Measurements from ENCODE around the gene ITPKB. TPM values are rescaled to one million over a fixed set of nuclear protein-coding genes. Genes with fewer than 3 reads are reported as not detected.
"Not testable (repeated sequence)": the region's sequence is repeated elsewhere in the genome, so short reads cannot be mapped to it uniquely, and the experiment has no call there.

ITPKB gene
- total RNA-seq, 2 experiments from 2014 or later, result 40.3 to 40.9 TPM

- no peak for DNase-seq
- Mint-ChIP-seq H3K36me3 (ENCODE audit: low read depth) (no peaks in the 10 kb centered on the region), H3K27ac (no peak overlapping the region), H3K4me1 (ENCODE audit: low read depth) (no peaks in the 10 kb centered on the region), H3K4me3 (no peak overlapping the region), H3K27me3 (ENCODE audit: low read depth) (no peaks in the 10 kb centered on the region), H3K9me3 (no peaks in the 10 kb centered on the region)
- intact Hi-C loops (cut with micrococcal nuclease), result no loop called here
- CTCF ChIA-PET, result no interaction called here
These were observed 122.0 kb downstream of the ITPKB start for GRCh38 chr1:226617109-226617508.

- DNase-seq, result no peak
- CTCF ChIA-PET, result no interaction called here
- intact Hi-C loops (cut with micrococcal nuclease), result no loop called here
- H3K4me3 Mint-ChIP-seq, result no peak overlapping the region
- H3K36me3 Mint-ChIP-seq (ENCODE audit: low read depth), result no peaks in the 10 kb centered on the region
- H3K4me1 Mint-ChIP-seq (ENCODE audit: low read depth), result no peaks in the 10 kb centered on the region
- H3K9me3 Mint-ChIP-seq, result no peaks in the 10 kb centered on the region
- no peaks in the 10 kb centered on the region for H3K27me3 Mint-ChIP-seq (ENCODE audit: low read depth)
- no peak overlapping the region for H3K27ac Mint-ChIP-seq
These were observed 122.4 kb downstream of the ITPKB start for GRCh38 chr1:226616636-226617035.

GRCh38 chr1:226615876-226616275 is 123.2 kb downstream of the ITPKB start:
- no peak overlapping the region for H3K4me3 Mint-ChIP-seq
- CTCF ChIA-PET, result no interaction called here
- no peaks in the 10 kb centered on the region for H3K9me3 Mint-ChIP-seq
- H3K27me3 Mint-ChIP-seq (ENCODE audit: low read depth), result no peaks in the 10 kb centered on the region
- no peaks in the 10 kb centered on the region for H3K4me1 Mint-ChIP-seq (ENCODE audit: low read depth)
- intact Hi-C loops (cut with micrococcal nuclease), result no loop called here
- no peak overlapping the region for H3K27ac Mint-ChIP-seq
- no peak for DNase-seq
- no peaks in the 10 kb centered on the region for H3K36me3 Mint-ChIP-seq (ENCODE audit: low read depth)

GRCh38 chr1:226611980-226612379 is 127.1 kb downstream of the ITPKB start:
- CTCF ChIA-PET; intact Hi-C loops (cut with micrococcal nuclease); H3K27me3 Mint-ChIP-seq (ENCODE audit: low read depth); H3K9me3 Mint-ChIP-seq; H3K27ac Mint-ChIP-seq; H3K4me3 Mint-ChIP-seq; H3K4me1 Mint-ChIP-seq (ENCODE audit: low read depth); H3K36me3 Mint-ChIP-seq (ENCODE audit: low read depth); DNase-seq: not testable (repeated sequence)

- H3K27ac Mint-ChIP-seq, result no peak overlapping the region
- H3K4me3 Mint-ChIP-seq, result no peak overlapping the region
- no peaks in the 10 kb centered on the region for H3K36me3 Mint-ChIP-seq (ENCODE audit: low read depth)
- no peak for DNase-seq
- CTCF ChIA-PET, result no interaction called here
- no peaks in the 10 kb centered on the region for H3K9me3 Mint-ChIP-seq
- intact Hi-C loops (cut with micrococcal nuclease), result no loop called here
- H3K27me3 Mint-ChIP-seq (ENCODE audit: low read depth), result no peaks in the 10 kb centered on the region
- no peaks in the 10 kb centered on the region for H3K4me1 Mint-ChIP-seq (ENCODE audit: low read depth)
These were observed 127.8 kb downstream of the ITPKB start for GRCh38 chr1:226611301-226611700.

GRCh38 chr1:226610671-226611070 is 128.4 kb downstream of the ITPKB start:
- Mint-ChIP-seq H3K27me3 (ENCODE audit: low read depth) (no peaks in the 10 kb centered on the region), H3K9me3 (no peaks in the 10 kb centered on the region), H3K4me1 (ENCODE audit: low read depth) (no peaks in the 10 kb centered on the region), H3K27ac (no peak overlapping the region), H3K36me3 (ENCODE audit: low read depth) (no peaks in the 10 kb centered on the region), H3K4me3 (no peak overlapping the region)
- CTCF ChIA-PET, result no interaction called here
- DNase-seq, result no peak
- intact Hi-C loops (cut with micrococcal nuclease), result no loop called here

GRCh38 chr1:226609836-226610455 is 129.1 kb downstream of the ITPKB start:
- H3K4me1 Mint-ChIP-seq (ENCODE audit: low read depth), result no peaks in the 10 kb centered on the region
- H3K9me3 Mint-ChIP-seq, result no peaks in the 10 kb centered on the region
- intact Hi-C loops (cut with micrococcal nuclease), result loop anchor here (10.0 kb wide), 1 partner anchor 155 kb away; no protein-coding TSS in a partner anchor
- no peaks in the 10 kb centered on the region for H3K36me3 Mint-ChIP-seq (ENCODE audit: low read depth)
- H3K4me3 Mint-ChIP-seq, result no peak overlapping the region
- no peak overlapping the region for H3K27ac Mint-ChIP-seq
- DNase-seq, result no peak
- CTCF ChIA-PET, result interaction anchor here (1.5 to 3.6 kb wide), 3 partner anchors 10 to 190 kb away, joined by 3 to 13 read pairs (median 6); no protein-coding TSS in a partner anchor
- H3K27me3 Mint-ChIP-seq (ENCODE audit: low read depth), result no peaks in the 10 kb centered on the region

- Mint-ChIP-seq H3K27ac (no peak overlapping the region), H3K4me1 (ENCODE audit: low read depth) (no peaks in the 10 kb centered on the region), H3K9me3 (no peaks in the 10 kb centered on the region), H3K4me3 (no peak overlapping the region), H3K36me3 (ENCODE audit: low read depth) (no peaks in the 10 kb centered on the region), H3K27me3 (ENCODE audit: low read depth) (no peaks in the 10 kb centered on the region)
- CTCF ChIA-PET, result interaction anchor here (0.6 to 3.6 kb wide), 22 partner anchors 9 to 401 kb away, joined by 3 to 13 read pairs (median 4); partner anchors contain the start of gene STUM
- intact Hi-C loops (cut with micrococcal nuclease), result loop anchor here (1.0 to 10.0 kb wide), 4 partner anchors 62 to 484 kb away; no protein-coding TSS in a partner anchor
- peak; percentile 79 for DNase-seq
These were observed 130.2 kb downstream of the ITPKB start for GRCh38 chr1:226608699-226609505.

GRCh38 chr1:226607821-226608220 is 131.3 kb downstream of the ITPKB start:
- Mint-ChIP-seq H3K27ac (no peak overlapping the region), H3K9me3 (no peaks in the 10 kb centered on the region), H3K4me1 (ENCODE audit: low read depth) (no peaks in the 10 kb centered on the region), H3K27me3 (ENCODE audit: low read depth) (no peaks in the 10 kb centered on the region), H3K4me3 (no peak overlapping the region), H3K36me3 (ENCODE audit: low read depth) (no peaks in the 10 kb centered on the region)
- CTCF ChIA-PET, result interaction anchor here (0.6 to 3.6 kb wide), 11 partner anchors 18 to 561 kb away, joined by 3 to 13 read pairs (median 5); partner anchors contain the start of gene STUM
- DNase-seq, result no peak
- intact Hi-C loops (cut with micrococcal nuclease), result loop anchor here (1.0 to 10.0 kb wide), 4 partner anchors 61 to 483 kb away; no protein-coding TSS in a partner anchor

GRCh38 chr1:226607268-226607660 is 131.8 kb downstream of the ITPKB start:
- Mint-ChIP-seq H3K27ac (no peak overlapping the region), H3K4me3 (no peak overlapping the region), H3K9me3 (no peaks in the 10 kb centered on the region), H3K4me1 (ENCODE audit: low read depth) (no peaks in the 10 kb centered on the region), H3K36me3 (ENCODE audit: low read depth) (no peaks in the 10 kb centered on the region), H3K27me3 (ENCODE audit: low read depth) (no peaks in the 10 kb centered on the region)
- CTCF ChIA-PET, result interaction anchor here (0.6 to 3.6 kb wide), 5 partner anchors 19 to 482 kb away, joined by 3 to 13 read pairs (median 4); no protein-coding TSS in a partner anchor
- no peak for DNase-seq
- intact Hi-C loops (cut with micrococcal nuclease), result loop anchor here (10.0 kb wide), 1 partner anchor 152 kb away; no protein-coding TSS in a partner anchor

- CTCF ChIA-PET, result interaction anchor here (0.6 to 3.6 kb wide), 6 partner anchors 20 to 481 kb away, joined by 3 to 13 read pairs (median 5); no protein-coding TSS in a partner anchor
- Mint-ChIP-seq H3K27me3 (ENCODE audit: low read depth) (no peaks in the 10 kb centered on the region), H3K9me3 (no peaks in the 10 kb centered on the region), H3K27ac (no peak overlapping the region), H3K4me1 (ENCODE audit: low read depth) (no peaks in the 10 kb centered on the region), H3K4me3 (no peak overlapping the region), H3K36me3 (ENCODE audit: low read depth) (no peaks in the 10 kb centered on the region)
- intact Hi-C loops (cut with micrococcal nuclease), result loop anchor here (10.0 kb wide), 1 partner anchor 152 kb away; no protein-coding TSS in a partner anchor
- DNase-seq, result no peak
These were observed 132.5 kb downstream of the ITPKB start for GRCh38 chr1:226606311-226607267.
